ENCODE measurements around the gene LRP5. TPM values are rescaled to one million over a fixed set of nuclear protein-coding genes. Genes with fewer than 3 reads are reported as not detected.

Gene LRP5
- total RNA-seq, 4 donors from 2014 or later, result 21.5 to 75.0 (median 28.7) TPM

GRCh38 chr11:68313574-68314202 is 1.3 kb downstream of the LRP5 start:
- no peak for TF ChIP-seq CTCF (IDR thresholded peaks at IDR 0.05; ENCODE audit: low read depth)

GRCh38 chr11:68314203-68315170 is 2.1 kb downstream of the LRP5 start:
- TF ChIP-seq CTCF (IDR thresholded peaks at IDR 0.05; ENCODE audit: low read depth), result no peak

- no peak for TF ChIP-seq CTCF (IDR thresholded peaks at IDR 0.05; ENCODE audit: low read depth)
Measured at GRCh38 chr11:68315171-68315920, 3.0 kb downstream of the LRP5 start.

- TF ChIP-seq CTCF (IDR thresholded peaks at IDR 0.05; ENCODE audit: low read depth), result no peak
Measured at GRCh38 chr11:68317147-68317785, 4.9 kb downstream of the LRP5 start.

GRCh38 chr11:68321293-68322051 is 9.1 kb downstream of the LRP5 start:
- TF ChIP-seq CTCF (IDR thresholded peaks at IDR 0.05; ENCODE audit: low read depth), result no peak

- TF ChIP-seq CTCF (IDR thresholded peaks at IDR 0.05; ENCODE audit: low read depth), result no peak
Measured at GRCh38 chr11:68322052-68322430, 9.7 kb downstream of the LRP5 start.
